GM19023 (cell line): ENCODE measurements around the gene CAMKK2.
A peak's percentile ranks its signal among the peaks of the same experiment; 100 is the strongest.
"Not testable (repeated sequence)": the region's sequence is repeated elsewhere in the genome, so short reads cannot be mapped to it uniquely, and the experiment has no call there.

ENCODE experiments used
- ATAC-seq: cut with Tn5 transposase; IDR thresholded peaks from one replicate; pipeline ENCODE4 v1.9.1; 2021; ENCODE audit warnings: mild to moderate bottlenecking, moderate library complexity; ENCODE audit not compliant: unreplicated experiment

Gene CAMKK2

GRCh38 chr12:121227294-121227693 is 69.2 kb downstream of the CAMKK2 start:
- no peak for ATAC-seq

- not testable (repeated sequence) for ATAC-seq
These were observed 69.6 kb downstream of the CAMKK2 start for GRCh38 chr12:121226871-121227270.

DNA sequence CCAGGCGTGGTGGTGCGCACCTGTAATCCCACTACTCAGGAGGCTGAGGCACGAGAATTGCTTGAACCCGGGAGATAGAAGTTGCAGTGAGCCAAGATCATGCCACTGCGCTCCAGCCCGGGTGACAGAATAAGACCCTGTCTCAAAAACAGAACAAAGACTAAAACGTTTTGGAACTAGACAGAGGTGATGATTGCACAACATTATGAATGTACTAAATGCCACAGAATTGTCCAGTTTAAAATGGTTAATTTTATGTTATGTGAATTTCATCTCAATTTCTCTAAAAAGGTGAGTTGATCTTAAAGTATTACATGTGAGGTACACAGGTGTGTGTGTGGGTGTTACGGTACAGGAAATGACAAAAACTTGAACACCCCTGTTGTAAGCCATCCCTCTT is 70.1 kb downstream of the CAMKK2 start:
- no peak for ATAC-seq

DNA sequence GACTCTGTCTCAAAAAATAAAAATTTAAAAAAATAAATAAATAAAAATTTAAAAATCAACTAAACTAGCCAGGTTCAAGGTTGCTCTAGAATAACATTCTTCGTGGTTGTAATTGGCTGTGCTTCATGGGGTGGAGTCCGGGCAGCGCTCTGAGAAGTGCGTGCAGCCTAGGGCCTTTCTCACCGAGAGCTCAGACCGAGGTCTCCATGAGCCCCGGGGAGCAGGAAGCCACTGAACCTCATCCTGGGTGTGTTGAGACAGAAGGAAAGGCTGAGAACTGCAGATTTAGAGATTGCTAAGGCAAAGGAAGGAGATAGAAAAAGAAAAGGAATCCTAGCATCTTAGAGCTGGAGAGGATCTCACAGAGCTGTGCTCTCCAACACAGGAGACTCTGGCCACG is 71.9 kb downstream of the CAMKK2 start:
- ATAC-seq: no peak

DNA sequence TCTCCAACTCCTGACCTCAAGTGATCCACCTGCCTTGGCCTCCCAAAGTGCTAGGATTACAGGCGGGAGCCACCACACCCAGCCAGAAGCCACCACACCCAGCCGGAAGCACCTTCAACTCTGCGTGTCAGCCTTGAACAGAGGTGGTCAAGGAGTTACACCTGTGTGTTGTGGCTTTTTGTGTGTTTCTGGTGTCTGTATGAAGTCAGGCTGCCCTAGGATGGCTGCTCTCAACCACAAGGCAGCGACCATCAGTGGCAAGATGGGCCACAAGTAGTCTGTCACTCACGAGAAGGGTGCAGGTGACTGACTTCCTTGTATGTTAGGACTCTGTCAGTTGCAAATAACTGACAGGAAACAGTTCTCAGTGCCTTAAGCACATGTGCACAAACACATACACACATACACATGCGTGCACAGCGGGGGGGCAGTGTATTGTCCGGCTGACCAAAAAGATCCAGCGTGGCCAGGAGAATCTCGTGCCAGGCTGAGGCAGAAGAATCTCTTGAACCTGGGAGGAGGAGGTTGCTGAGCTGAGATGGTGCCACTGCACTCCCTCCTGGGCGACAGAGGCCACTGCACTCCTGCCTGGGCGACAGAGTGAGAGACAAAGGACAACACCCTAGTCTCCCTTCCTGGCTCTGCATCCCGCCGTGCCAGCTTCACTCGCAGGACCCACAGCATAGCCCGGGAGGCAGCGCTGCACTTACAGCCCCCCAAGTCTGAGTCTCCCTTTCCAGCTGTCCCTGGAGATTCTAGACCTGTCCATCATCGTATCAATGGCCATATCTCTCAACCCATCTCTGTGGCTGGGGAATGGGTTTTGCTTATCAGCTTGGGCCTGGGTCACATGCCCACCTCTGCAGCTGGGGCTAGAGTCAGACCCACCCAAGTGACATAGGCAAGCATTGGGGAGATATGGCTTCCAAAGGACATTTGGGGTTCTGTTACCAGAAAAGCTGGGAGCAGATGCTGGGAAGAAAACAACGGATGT is 72.9 kb downstream of the CAMKK2 start:
- ATAC-seq: no peak

GRCh38 chr12:121222847-121223246 is 73.7 kb downstream of the CAMKK2 start:
- no peak for ATAC-seq

- ATAC-seq: no peak
These were observed 77.0 kb downstream of the CAMKK2 start for GRCh38 chr12:121219353-121219986.

- ATAC-seq: no peak
These were observed 77.7 kb downstream of the CAMKK2 start for GRCh38 chr12:121218588-121219352.

DNA sequence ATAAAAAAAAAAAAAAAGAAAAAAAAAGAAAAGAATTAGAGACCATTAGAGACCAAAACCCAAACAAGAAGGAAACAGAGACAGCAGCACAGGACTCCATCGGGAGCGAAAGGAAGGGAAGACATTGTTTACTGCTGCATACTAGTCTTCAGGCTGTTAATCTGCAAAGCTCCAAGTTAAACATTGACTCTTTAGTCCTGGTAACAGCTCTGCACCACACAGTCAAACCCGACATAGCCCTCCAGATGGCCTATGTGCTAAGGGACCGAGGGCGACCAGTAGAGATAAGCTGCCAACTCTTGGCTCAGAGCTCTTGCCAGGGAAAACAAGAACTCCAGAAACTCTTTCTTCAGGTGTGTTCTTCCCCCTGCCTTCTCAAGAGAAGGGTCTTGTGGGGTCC is 78.7 kb downstream of the CAMKK2 start:
- ATAC-seq: no peak

GRCh38 chr12:121217063-121217462 is 79.4 kb downstream of the CAMKK2 start:
- no peak for ATAC-seq

DNA sequence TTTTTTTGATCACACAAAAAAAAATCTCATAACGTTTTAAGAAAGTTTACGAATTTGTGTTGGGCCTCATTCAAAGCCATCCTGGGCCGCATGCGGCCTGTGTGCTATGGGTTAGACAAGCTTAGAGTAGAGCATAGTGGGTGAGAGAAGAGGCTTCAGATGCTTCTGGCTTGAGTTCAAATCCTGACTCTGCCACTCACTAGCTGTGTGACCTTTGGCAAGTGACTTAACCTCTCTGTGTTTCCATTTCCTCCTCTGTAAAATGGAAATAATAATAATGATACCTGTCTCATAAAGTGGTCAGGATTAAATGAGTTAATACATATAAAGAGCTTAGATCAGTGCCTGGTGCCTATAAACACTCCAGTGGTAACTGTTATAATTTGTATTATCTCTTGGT is 80.4 kb downstream of the CAMKK2 start:
- no peak for ATAC-seq

DNA sequence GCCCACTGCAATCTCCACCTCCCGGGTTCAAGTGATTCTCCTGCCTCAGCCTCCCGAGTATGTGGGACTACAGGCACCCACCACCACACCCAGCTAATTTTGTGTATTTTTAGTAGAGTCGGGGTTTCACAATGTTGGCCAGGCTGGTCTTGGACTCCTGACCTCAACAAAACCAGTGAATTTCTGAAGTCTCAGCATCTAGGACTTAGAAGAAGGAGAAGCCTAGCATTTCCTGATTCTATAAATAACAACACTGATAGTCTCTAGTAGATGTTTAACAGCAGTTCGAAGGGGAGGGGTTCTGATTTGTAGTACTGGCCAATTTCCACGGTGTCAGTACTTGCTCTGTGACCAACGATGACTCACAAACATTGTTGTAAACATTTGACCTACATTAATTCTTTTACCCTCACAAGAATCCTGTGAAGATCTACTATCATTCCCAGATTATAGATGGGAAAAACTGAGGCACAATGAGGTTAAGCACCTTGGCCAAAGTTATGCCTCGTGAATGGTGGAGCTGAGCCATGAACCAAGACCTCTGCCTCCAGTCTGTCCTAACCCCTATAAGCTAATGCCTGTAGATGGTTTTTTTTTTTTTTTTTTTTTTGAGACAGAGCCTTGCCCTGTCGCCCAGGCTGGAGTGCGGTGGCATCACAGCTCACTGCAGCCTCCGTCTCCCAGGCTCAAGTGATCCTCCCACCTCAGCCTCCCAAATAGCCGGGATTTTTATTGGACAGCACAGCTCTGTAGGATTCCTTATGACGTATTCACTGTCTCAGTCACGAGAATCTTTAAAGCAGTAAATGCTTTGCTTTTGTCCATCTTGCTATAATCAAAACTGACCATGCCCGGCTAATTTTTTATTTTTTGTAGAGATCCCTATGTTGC is 81.4 kb downstream of the CAMKK2 start:
- no peak for ATAC-seq

DNA sequence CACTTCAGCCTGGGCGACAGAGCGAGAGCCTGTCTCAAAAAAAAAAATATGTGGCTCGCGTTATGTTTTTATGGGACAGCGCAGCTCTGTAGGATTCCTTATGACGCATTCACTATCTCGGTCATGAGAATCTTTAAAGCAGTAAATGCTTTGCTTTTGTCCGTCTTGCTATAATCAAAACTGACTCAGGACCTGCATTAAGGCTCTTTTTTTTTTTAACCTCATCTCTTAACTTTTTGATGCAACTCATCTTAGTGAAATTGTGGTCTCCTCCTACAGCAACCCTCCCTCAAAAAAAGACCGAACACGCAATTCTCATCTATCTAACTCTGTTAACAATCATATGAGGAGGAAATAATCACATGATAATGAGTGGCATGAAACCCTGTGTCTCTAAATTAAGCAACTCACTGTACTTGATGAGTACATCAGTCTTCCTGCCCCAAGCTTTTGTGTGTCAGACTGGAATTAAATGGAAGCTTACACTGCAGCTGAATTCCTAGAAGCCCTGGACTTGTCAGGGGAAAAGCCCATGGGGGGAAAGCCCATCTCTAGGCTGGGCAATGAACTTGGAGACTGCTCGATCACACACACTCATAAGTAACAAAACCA is 82.2 kb downstream of the CAMKK2 start:
- ATAC-seq: no peak

DNA sequence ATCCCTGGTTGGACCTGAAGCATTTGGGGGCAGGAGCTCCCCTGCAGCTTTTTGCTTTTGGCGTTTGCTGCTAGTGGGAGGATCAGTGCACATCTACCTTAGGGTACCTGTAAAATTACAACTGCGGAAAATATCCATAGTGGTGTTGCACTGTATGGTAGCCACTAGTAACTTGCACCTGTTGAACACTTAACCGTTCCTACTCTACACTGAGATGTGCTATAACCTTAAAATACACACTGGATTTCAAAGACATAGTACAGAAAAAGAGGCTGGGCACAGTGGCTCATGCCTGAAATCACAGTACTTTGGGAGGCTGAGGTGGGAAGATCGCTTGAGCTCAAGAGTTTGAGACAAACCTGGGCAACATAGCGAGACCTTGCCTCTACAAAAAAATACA is 83.6 kb downstream of the CAMKK2 start:
- no peak for ATAC-seq

DNA sequence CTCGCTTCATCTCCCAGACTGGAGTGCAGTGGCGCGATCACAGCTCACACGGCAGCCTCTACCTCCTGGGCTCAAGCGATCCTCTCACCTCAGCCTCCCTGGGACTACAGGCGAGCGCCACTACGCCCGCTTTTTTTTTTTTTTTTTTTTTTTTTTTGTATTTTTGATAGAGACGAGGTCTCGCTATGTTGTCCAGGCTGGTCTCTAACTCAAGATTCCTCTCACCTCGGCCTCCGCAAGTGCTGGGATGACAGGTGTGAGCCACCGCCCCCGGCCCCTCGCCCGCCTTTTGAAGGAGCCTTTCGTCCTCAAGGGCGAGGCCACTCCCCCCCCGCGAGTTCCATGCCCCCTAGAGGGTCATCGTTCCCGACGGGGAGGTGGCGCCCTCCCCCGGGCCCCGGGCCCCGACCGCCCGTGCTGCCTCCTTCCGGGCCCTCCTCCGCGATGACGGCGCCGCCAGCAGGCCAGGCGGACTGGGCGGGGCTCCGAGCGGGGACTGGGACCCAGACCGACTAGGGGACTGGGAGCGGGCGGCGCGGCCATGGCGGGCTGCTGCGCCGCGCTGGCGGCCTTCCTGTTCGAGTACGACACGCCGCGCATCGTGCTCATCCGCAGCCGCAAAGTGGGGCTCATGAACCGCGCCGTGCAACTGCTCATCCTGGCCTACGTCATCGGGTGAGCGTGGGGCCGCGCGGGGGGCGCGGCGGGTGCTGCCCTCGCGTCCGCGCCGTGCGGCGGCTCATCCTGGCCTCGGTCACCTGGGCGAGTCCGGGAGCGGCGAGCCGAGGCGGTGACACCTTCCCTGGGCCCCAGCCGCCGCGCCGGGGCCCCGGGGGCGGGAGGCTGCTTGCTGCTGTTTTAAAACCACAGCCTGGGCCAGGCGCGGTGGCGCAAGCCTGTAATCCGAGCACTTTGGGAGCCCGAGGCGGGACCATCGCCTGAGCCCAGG is 86.6 kb downstream of the CAMKK2 start, which contains the start of gene P2RX4:
Gene P2RX4, plus strand, starts transcription at position 506 of the 949 bp plus-strand sequence. Its CDS starts 36 bp downstream, at position 542.
- ATAC-seq: peak; percentile 86

DNA sequence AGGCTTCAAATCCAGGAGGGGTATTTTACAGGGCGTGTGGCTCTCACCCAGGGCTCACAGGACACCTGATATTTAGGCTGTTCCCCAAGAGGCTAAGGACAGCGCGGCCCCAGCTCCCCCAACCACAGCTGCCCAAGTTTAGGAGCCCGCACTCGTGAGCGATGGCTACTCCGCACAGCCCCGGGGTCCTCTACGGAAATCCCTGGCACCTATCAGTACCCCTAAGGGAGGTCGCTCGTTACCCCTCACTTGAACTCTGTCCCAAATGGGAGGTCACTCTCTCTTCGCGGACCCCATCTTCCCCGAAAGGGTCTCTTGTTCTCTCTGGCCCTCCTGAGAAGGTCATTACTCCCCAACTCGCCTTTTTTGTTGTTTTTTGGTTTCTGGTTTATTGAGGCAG is 87.3 kb downstream of the CAMKK2 start:
- no peak for ATAC-seq

GRCh38 chr12:121208571-121208970 is 87.9 kb downstream of the CAMKK2 start:
- ATAC-seq: not testable (repeated sequence)

DNA sequence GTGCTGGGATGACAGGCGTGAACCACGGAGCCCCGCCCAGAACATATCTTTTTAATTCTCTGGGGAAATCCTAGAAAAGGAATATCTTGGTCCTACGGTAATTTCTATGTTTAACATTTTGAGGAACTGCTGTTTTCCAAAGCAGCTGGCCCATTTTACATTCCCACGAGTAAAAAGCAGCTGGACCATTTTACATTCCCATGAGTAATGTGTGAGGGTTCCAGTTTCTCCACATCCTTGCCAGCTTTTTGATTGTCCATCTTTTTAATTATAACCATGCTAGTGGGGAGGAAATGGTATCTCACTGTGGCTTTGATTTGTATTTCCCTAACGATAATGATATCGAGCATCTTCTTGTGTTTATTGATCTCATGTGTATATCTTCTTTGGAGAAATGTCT is 91.0 kb downstream of the CAMKK2 start:
- no peak for ATAC-seq

DNA sequence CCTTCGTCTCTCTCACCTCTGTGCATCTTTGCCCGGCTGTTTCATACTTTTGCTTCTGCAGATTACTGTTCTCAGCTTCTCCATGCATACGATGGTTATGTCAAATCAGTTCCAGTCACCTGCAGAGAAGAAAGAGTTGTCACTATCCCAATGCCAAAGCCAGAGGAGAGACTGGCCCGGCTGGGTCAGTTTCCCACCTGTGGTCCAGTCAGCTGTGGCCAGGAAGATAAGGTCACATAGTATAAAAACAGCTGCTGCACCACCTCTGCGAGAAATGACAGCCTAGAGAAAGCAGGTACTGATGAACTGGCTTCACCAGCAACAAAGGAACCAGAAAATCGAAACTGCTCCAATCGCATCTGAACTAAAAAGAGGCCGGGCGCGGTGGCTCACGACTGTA is 93.0 kb downstream of the CAMKK2 start:
- ATAC-seq: no peak
